ENCODE results near the gene MEX3D.
"Not testable (repeated sequence)": the region's sequence is repeated elsewhere in the genome, so short reads cannot be mapped to it uniquely, and the experiment has no call there.

The MEX3D gene

GRCh38 chr19:1522061-1522460, 46.1 kb downstream of the MEX3D start:
- no peak overlapping the region for H3K27ac ChIP-seq
- TF ChIP-seq CTCF (conservative IDR thresholded peaks at IDR 0.05) (no peak), ZFX (IDR thresholded peaks at IDR 0.05) (no peak)

GRCh38 chr19:1521636-1522035, 46.5 kb downstream of the MEX3D start:
- TF ChIP-seq CTCF (conservative IDR thresholded peaks at IDR 0.05) (no peak), ZFX (IDR thresholded peaks at IDR 0.05) (no peak)
- H3K27ac ChIP-seq, result no peak overlapping the region

- H3K27ac ChIP-seq, result no peak overlapping the region
- TF ChIP-seq CTCF (conservative IDR thresholded peaks at IDR 0.05) (no peak), ZFX (IDR thresholded peaks at IDR 0.05) (no peak)
Measured at GRCh38 chr19:1520203-1520780, 47.8 kb downstream of the MEX3D start.

- not testable (repeated sequence) for H3K27ac ChIP-seq
Measured at GRCh38 chr19:1519802-1520201, 48.3 kb downstream of the MEX3D start.

GRCh38 chr19:1518471-1518870, 49.7 kb downstream of the MEX3D start:
- H3K27ac ChIP-seq, result no peak overlapping the region
- TF ChIP-seq CTCF (conservative IDR thresholded peaks at IDR 0.05) (no peak), ZFX (IDR thresholded peaks at IDR 0.05) (no peak)

GRCh38 chr19:1516395-1516753, 51.8 kb downstream of the MEX3D start:
- TF ChIP-seq ZFX (IDR thresholded peaks at IDR 0.05), result no peak
- no peak for TF ChIP-seq CTCF (conservative IDR thresholded peaks at IDR 0.05)
- no peak overlapping the region for H3K27ac ChIP-seq

- TF ChIP-seq ZFX (IDR thresholded peaks at IDR 0.05) (no peak), CTCF (conservative IDR thresholded peaks at IDR 0.05) (no peak)
- no peak overlapping the region for H3K27ac ChIP-seq
Measured at GRCh38 chr19:1514986-1515721, 53.0 kb downstream of the MEX3D start.

- H3K27ac ChIP-seq, result no peak overlapping the region
- TF ChIP-seq ZFX (IDR thresholded peaks at IDR 0.05) (no peak), CTCF (conservative IDR thresholded peaks at IDR 0.05) (no peak)
Measured at GRCh38 chr19:1514295-1514661, 53.8 kb downstream of the MEX3D start.

All from C4-2B (cell line).